K562 (cell line): Measurements from ENCODE around the gene TCF25. TPM values are rescaled to one million over a fixed set of nuclear protein-coding genes. Genes with fewer than 3 reads are reported as not detected.

ENCODE experiments used
- ATAC-seq: fragments of 200-7000 bp; cut with Tn5 transposase; 3 replicates; pipeline ENCODE4 v1.9.1; 2020; ENCODE audit warnings: moderate library complexity
- BruUV-seq: library from RNA; stranded (reverse); fragments of 400-500 nt; replicated peaks from 2 replicates; lab custom pipeline; 2021; lab: Mats Ljungman, UMichigan
- CTCF ChIA-PET: fragments of 300-600 bp; formaldehyde crosslinking; extraction: SDS; loops from one replicate; lab custom pipeline; 2021; ENCODE audit warnings: low intra/inter-chr PET ratio; lab: Yijun Ruan, JAX
- POLR2A ChIA-PET: fragments of 300-600, 350-650 bp; sonication (Branson Sonifier 250); formaldehyde crosslinking; extraction: SDS; loops from one replicate; lab custom pipeline; 2021; ENCODE audit warnings: antibody characterized with exemption, inconsistent platforms; lab: Yijun Ruan, JAX
- DNase-seq, 4 experiments: peaks; one replicate each; pipeline versions ENCODE4 v3.0.0 to v3.0.0-alpha.2; 2011 to 2018; ENCODE audit warnings: low spot score in 3 of 4, mixed read lengths in 3 of 4; ENCODE audit errors: extremely low read depth in 1 of 4
- FAIRE-seq: peaks from 2 replicates; lab custom pipeline; 2011; peaks lifted over from hg19 to GRCh38; lab: Jason Lieb, UNC
- H2AFZ ChIP-seq: 2 replicates; pipeline ENCODE4 v1.6.0; 2011; ENCODE audit warnings: low read depth, low read length, control low read depth, inconsistent platforms
- H3K27ac ChIP-seq: fragments of 200-600 bp; 3 replicates; pipeline ENCODE4 v1.8.0; 2011; ENCODE audit warnings: low read depth, mild to moderate bottlenecking, control low read depth, inconsistent platforms, low read length, moderate library complexity, mixed read lengths; ENCODE audit errors: extremely low read depth
- H3K27me3 ChIP-seq, 2 experiments: fragments of 300-600 bp in 1 of 2; 2 replicates in 1 of 2; 3 replicates in 1 of 2; pipeline versions ENCODE4 v1.6.0 to v1.8.0; 2011; ENCODE audit warnings: inconsistent platforms in 2 of 2, low read length in 2 of 2, mild to moderate bottlenecking in 1 of 2, mixed read lengths in 1 of 2, moderate library complexity in 1 of 2; ENCODE audit not compliant: control insufficient read depth in 2 of 2, insufficient read depth in 2 of 2
- H3K36me3 ChIP-seq: fragments of 300-600 bp; 3 replicates; pipeline ENCODE4 v1.8.0; 2011; ENCODE audit warnings: mild to moderate bottlenecking, low read length, inconsistent platforms; ENCODE audit not compliant: control insufficient read depth, insufficient read depth
- H3K4me1 ChIP-seq, 2 experiments: fragments of 200-600 bp in 1 of 2; replicated peaks in 1 of 2; 2 replicates in 1 of 2; 3 replicates in 1 of 2; pipeline versions ENCODE4 v1.5.1 to v1.8.0; 2011; ENCODE audit warnings: inconsistent platforms in 2 of 2, low read length in 2 of 2, mild to moderate bottlenecking in 1 of 2, mixed read lengths in 1 of 2, moderate library complexity in 1 of 2; ENCODE audit not compliant: control insufficient read depth in 2 of 2, insufficient read depth in 2 of 2
- H3K4me2 ChIP-seq: 2 replicates; pipeline ENCODE4 v1.6.1; 2011; ENCODE audit warnings: low read length, control low read depth, inconsistent platforms, mixed read lengths; ENCODE audit not compliant: insufficient read depth
- H3K4me3 ChIP-seq: fragments of 200-600 bp; sonication (generic), shearing (Covaris generic); 2 replicates; pipeline ENCODE4 v1.5.1; 2016; ENCODE audit warnings: control low read depth, inconsistent platforms
- H3K79me2 ChIP-seq: fragments of 200-600 bp; 3 replicates; pipeline ENCODE4 v1.8.0; 2011; ENCODE audit warnings: low read length, inconsistent platforms; ENCODE audit not compliant: control insufficient read depth, insufficient read depth
- H3K9ac ChIP-seq, 2 experiments: 2 replicates each; pipeline versions ENCODE4 v1.6.0 to v1.6.1; 2011; ENCODE audit warnings: low read depth in 2 of 2, low read length in 2 of 2, control low read depth in 1 of 2, inconsistent platforms in 1 of 2, mild to moderate bottlenecking in 1 of 2, mixed read lengths in 1 of 2; ENCODE audit not compliant: insufficient read depth in 1 of 2
- H3K9me1 ChIP-seq: one replicate; pipeline ENCODE4 v1.6.0; 2011; ENCODE audit warnings: inconsistent platforms, mild to moderate bottlenecking, low read length, moderate library complexity; ENCODE audit not compliant: control insufficient read depth, insufficient read depth
- H3K9me3 ChIP-seq: replicated peaks from 2 replicates; pipeline ENCODE4 v1.5.1; 2011; ENCODE audit warnings: low read depth, low read length, inconsistent platforms; ENCODE audit not compliant: control insufficient read depth, insufficient read depth
- H4K20me1 ChIP-seq: replicated peaks from 2 replicates; pipeline ENCODE4 v1.6.1; 2011; ENCODE audit warnings: low read length, inconsistent platforms, mixed read lengths; ENCODE audit not compliant: control insufficient read depth, insufficient read depth
- BCOR ChIP-seq: fragments of 450-650 bp; IDR thresholded peaks from 2 replicates; pipeline ENCODE4 v1.6.1; 2016
- CLOCK ChIP-seq: fragments of 250-450 bp; sonication (Bioruptor Pico); IDR thresholded peaks from 2 replicates; pipeline ENCODE4 v1.4.0; 2020; ENCODE audit warnings: mild to moderate bottlenecking, moderate library complexity, borderline replicate concordance
- ESRRA ChIP-seq: fragments of 450-650 bp; IDR thresholded peaks from 2 replicates; pipeline ENCODE4 v1.6.1; 2014; ENCODE audit warnings: low read depth, mild to moderate bottlenecking, moderate library complexity, borderline replicate concordance
- KDM1A ChIP-seq, 2 experiments: fragments of 450-650 bp; IDR thresholded peaks; 2 replicates each; pipeline ENCODE4 v1.6.1; 2016; ENCODE audit warnings: mild to moderate bottlenecking in 2 of 2
- NFIC ChIP-seq: fragments of 450-650 bp; IDR thresholded peaks from 2 replicates; pipeline ENCODE4 v1.6.1; 2017; ENCODE audit warnings: mild to moderate bottlenecking, inconsistent platforms
- RBM34 ChIP-seq: fragments of 200-400 bp; formaldehyde crosslinking; IDR thresholded peaks from 2 replicates; pipeline ENCODE4 v1.6.1; 2018; ENCODE audit warnings: low read length, borderline replicate concordance; ENCODE audit not compliant: insufficient read depth
- USF1 ChIP-seq: sonication (generic); formaldehyde crosslinking; IDR thresholded peaks from 2 replicates; pipeline ENCODE4 v1.9.0; 2022; ENCODE audit warnings: mild to moderate bottlenecking, missing genetic modification reagents
- ZFP36 ChIP-seq: fragments of 150-350 bp; IDR thresholded peaks from 2 replicates; pipeline ENCODE4 v1.6.1; 2018; ENCODE audit warnings: low read length, low read depth; ENCODE audit not compliant: partially characterized antibody
- ZNF41 ChIP-seq: fragments of 250-450 bp; sonication (Bioruptor Pico); conservative IDR thresholded peaks from 2 replicates; pipeline ENCODE4 v1.4.0; 2020; ENCODE audit warnings: mild to moderate bottlenecking
- WGBS: fragments of 100-300 bp; shearing (Covaris generic); methylation state at CpG from one replicate; pipeline ENCODE4 v1.1.6; 2016; ENCODE audit warnings: low coverage, mixed read lengths; ENCODE audit not compliant: insufficient coverage; ENCODE audit errors: missing lambda C conversion rate; 5-methylcytosine and 5-hydroxymethylcytosine counted together
- in situ Hi-C: fragments of 300-500 bp; cut with MboI; formaldehyde crosslinking; loops from 4 replicates; pipeline ENCODE4 v1.15.0; 2018; ENCODE audit warnings: inconsistent platforms, mixed read lengths
- intact Hi-C: fragments of 100-400 bp; cut with micrococcal nuclease; formaldehyde crosslinking; loops from 2 replicates; pipeline ENCODE4 v1.14.2; 2022
- polyA plus RNA-seq, 8 experiments: library from polyadenylated mRNA; depleted of rRNA in 4 of 8; stranded (reverse) in 5 of 8; unstranded in 3 of 8; fragments of >200 nt; fragmentation: Nextera tagmentation in 2 of 8; fragmentation: Illumina TruSeq in 1 of 8; extraction: Ambion mirVana in 2 of 8; extraction: Trizol in 1 of 8; gene quantifications; 2 replicates each; pipeline versions ENCODE4 v1.2.1 to v1.2.3, GENCODE V29; 2011 to 2014; ENCODE audit warnings: inconsistent platforms in 1 of 8, missing spikeins in 1 of 8
- total RNA-seq, 7 experiments: library from RNA; depleted of rRNA in 6 of 7; stranded (reverse); fragments of >200 nt in 6 of 7; fragmentation: Illumina TruSeq in 2 of 7; extraction: Trizol in 2 of 7; gene quantifications; 2 replicates each; pipeline versions ENCODE4 v1.2.1 to v1.2.3, GENCODE V29; 2011 to 2021; ENCODE audit warnings: low replicate concordance in 1 of 7

TCF25 gene
- total and polyA plus RNA-seq, 9 of the 15 experiments (the other 6 are each of a cell fraction or from before 2014, with no cell fraction given): 9.0 to 154 (median 83.8) TPM

GRCh38 chr16:89931305-89931896 lies 58.0 kb downstream of the TCF25 start:
- Histone ChIP-seq H3K9me1 (no peaks in the 10 kb centered on the region), H3K27me3 (no peaks in the 10 kb centered on the region), H3K9me3 (no peaks in the 10 kb centered on the region), H3K4me2 (no peak overlapping the region), H3K36me3 (no peaks in the 10 kb centered on the region), H4K20me1 (no peaks in the 10 kb centered on the region), H3K4me3 (no peak overlapping the region), H2AFZ (no peak overlapping the region), H3K79me2 (no peaks in the 10 kb centered on the region), H3K9ac (peak overlapping the region in 1 of 2 experiments; percentile 64; a peak in 1 of 4 replicates), H3K4me1 (peaks cover 0 to 8% of the 10 kb centered on the region in 2 experiments; a peak in 2 of 5 replicates), H3K27ac (no peak overlapping the region)
- ChIA-PET CTCF (no interaction called here), POLR2A (interaction anchor here (0.6 to 0.7 kb wide), 2 partner anchors 58 to 155 kb away, joined by 3 read pairs; partner anchors contain the start of gene TCF25)
- DNase-seq (no peak), FAIRE-seq (no peak), ATAC-seq (no peak)
- TF ChIP-seq KDM1A (IDR thresholded peaks at IDR 0.05): 0 out of 4 replicates have a peak, but pooled peaks of 1 of the 2 experiments have one; percentile 27
- TF ChIP-seq BCOR: peak; percentile 81
- no peak for TF ChIP-seq ZNF41 (CRISPR knock-in tag)
- peak; percentile 47 for TF ChIP-seq ESRRA
- in situ Hi-C loops (no loop called here), intact Hi-C loops (no loop called here)
- no TSS peak for BruUV-seq
- WGBS: 25% methylated on average over 16 of the region's 16 CpGs

- ATAC-seq (no peak), DNase-seq (no peak), FAIRE-seq (no peak)
- ChIA-PET POLR2A (interaction anchor here (0.6 to 0.7 kb wide), 4 partner anchors 10 to 666 kb away, joined by 3 read pairs; partner anchors contain the start of gene TCF25), CTCF (no interaction called here)
- 45% methylated on average over 6 of the region's 6 CpGs for WGBS
- in situ Hi-C loops: no loop called here
- no TSS peak for BruUV-seq
- Histone ChIP-seq H3K9me1 (no peaks in the 10 kb centered on the region), H3K36me3 (no peaks in the 10 kb centered on the region), H3K27ac (no peak overlapping the region), H3K4me2 (no peak overlapping the region), H4K20me1 (no peaks in the 10 kb centered on the region), H3K27me3 (no peaks in the 10 kb centered on the region; a peak in 1 of 5 replicates), H3K4me1 (peaks cover 0 to 8% of the 10 kb centered on the region in 2 experiments; a peak in 2 of 5 replicates), H3K4me3 (no peak overlapping the region), H3K9ac (peak overlapping the region in 1 of 2 experiments; percentile 64; a peak in 2 of 4 replicates), H2AFZ (no peak overlapping the region), H3K79me2 (no peaks in the 10 kb centered on the region), H3K9me3 (no peaks in the 10 kb centered on the region)
- intact Hi-C loops: no loop called here
- TF ChIP-seq ZFP36 (no peak), RBM34 (no peak), NFIC (no peak), CLOCK (no peak), USF1 (CRISPR knock-in tag) (no peak)
Measured at GRCh38 chr16:89931964-89932363, 58.6 kb downstream of the TCF25 start.
